Upper lobe of left lung (tissue), 6 donors: Measurements from ENCODE around the gene CLMP. TPM values are rescaled to one million over a fixed set of nuclear protein-coding genes. Genes with fewer than 3 reads are reported as not detected.
A peak's percentile ranks its signal among the peaks of the same experiment; 100 is the strongest.

ENCODE experiments used
- ATAC-seq, 2 donors: fragments of 200-7000 bp; cut with Tn5 transposase; one replicate each; pipeline ENCODE4 v1.9.1; 2022; ENCODE audit warnings: mild to moderate bottlenecking in 2 of 2, moderate library complexity in 2 of 2; ENCODE audit not compliant: low FRiP score in 2 of 2
- DNase-seq, 2 donors: peaks; one replicate each; pipeline ENCODE4 v3.0.0-alpha.2; 2019 to 2020
- H3K27ac ChIP-seq, 4 donors: fragments of 200-600 bp; sonication (generic); one replicate each; pipeline ENCODE4 v1.5.1; 2016 to 2019
- H3K27me3 ChIP-seq, 4 donors: fragments of 200-600 bp; sonication (generic); one replicate each; pipeline ENCODE4 v1.5.1; 2017 to 2019
- H3K36me3 ChIP-seq, 4 donors: fragments of 200-600 bp; sonication (generic); one replicate each; pipeline ENCODE4 v1.5.1; 2016 to 2019
- H3K4me1 ChIP-seq, 4 donors: fragments of 200-600 bp; sonication (generic); one replicate each; pipeline ENCODE4 v1.5.1; 2018 to 2019
- H3K4me3 ChIP-seq, 4 donors: fragments of 200-600 bp; sonication (generic); one replicate each; pipeline ENCODE4 v1.5.1; 2017 to 2019; ENCODE audit warnings: mild to moderate bottlenecking in 2 of 4, moderate library complexity in 1 of 4
- H3K9me3 ChIP-seq, 4 donors: fragments of 200-600 bp; sonication (generic); one replicate each; pipeline ENCODE4 v1.5.1; 2018 to 2019
- CTCF ChIP-seq, 6 experiments: fragments of 450-650 bp in 4 of 6; fragments of 200-600 bp in 2 of 6; sonication (generic) in 2 of 6; IDR thresholded peaks; one replicate each; pipeline ENCODE4 v1.5.1; 2016 to 2019; ENCODE audit warnings: antibody characterized with exemption in 6 of 6
- EP300 ChIP-seq, 4 donors: sonication (generic); formaldehyde crosslinking; IDR thresholded peaks; one replicate each; pipeline ENCODE4 v1.5.1; 2017; ENCODE audit warnings: antibody characterized with exemption in 4 of 4, control low read depth in 2 of 4
- POLR2A ChIP-seq, 4 donors: fragments of 450-650 bp; IDR thresholded peaks; one replicate each; pipeline ENCODE4 v1.5.1; 2016 to 2017; ENCODE audit warnings: antibody characterized with exemption in 4 of 4, mild to moderate bottlenecking in 2 of 4
- POLR2AphosphoS5 ChIP-seq, 2 donors: sonication (generic); formaldehyde crosslinking; IDR thresholded peaks; one replicate each; pipeline ENCODE4 v1.5.1; 2017; ENCODE audit warnings: antibody characterized with exemption in 2 of 2
- WGBS, 2 donors: methylation state at CpG; one replicate each; pipeline ENCODE4 v1.1.5; 2017 to 2018; 5-methylcytosine and 5-hydroxymethylcytosine counted together
- total RNA-seq, 6 donors: library from RNA; depleted of rRNA in 4 of 6; stranded (reverse); fragments of >200 nt in 4 of 6; gene quantifications; one replicate each; pipeline versions ENCODE4 v1.1.0 to v1.2.1, GENCODE V29; 2016 to 2021
- donor health status: DM: no; HTN: no; CAD: no; lungs with moderate emphysema.
- donor health status: DM: no; HTN: yes; CAD: no; lungs with severe emphysema.

CLMP gene
- total RNA-seq, 6 donors from 2014 or later, result 6.0 to 23.4 (median 15.3) TPM

GRCh38 chr11:123178186-123178585 lies 16.9 kb downstream of the CLMP start:
- TF ChIP-seq EP300 (IDR thresholded peaks at IDR 0.05), result no peak
- TF ChIP-seq POLR2AphosphoS5 (IDR thresholded peaks at IDR 0.05), result no peak
- TF ChIP-seq CTCF (IDR thresholded peaks at IDR 0.05), result no peak
- no peak for TF ChIP-seq POLR2A (IDR thresholded peaks at IDR 0.05)
- no peak overlapping the region for H3K27ac ChIP-seq
- H3K27me3 ChIP-seq, result no peaks in the 10 kb centered on the region
- ATAC-seq (no peak), DNase-seq (no peak)
- WGBS, 2 donors, result 86 to 91% methylated on average over 1 of the region's 1 CpG
- no peaks in the 10 kb centered on the region for H3K36me3 ChIP-seq
- H3K9me3 ChIP-seq, result no peaks in the 10 kb centered on the region
- H3K4me3 ChIP-seq, result no peak overlapping the region
- peaks cover 7 to 20% (median 12%) of the 10 kb centered on the region in 4 donors for H3K4me1 ChIP-seq

GRCh38 chr11:123176785-123177184 lies 18.3 kb downstream of the CLMP start:
- peaks cover 7 to 20% (median 12%) of the 10 kb centered on the region in 4 donors for H3K4me1 ChIP-seq
- no peaks in the 10 kb centered on the region for H3K36me3 ChIP-seq
- no peak for DNase-seq
- 77 to 81% methylated on average over 2 of the region's 2 CpGs for WGBS, 2 donors
- no peak for TF ChIP-seq EP300 (IDR thresholded peaks at IDR 0.05)
- no peak for TF ChIP-seq POLR2AphosphoS5 (IDR thresholded peaks at IDR 0.05)
- no peak for TF ChIP-seq CTCF (IDR thresholded peaks at IDR 0.05)
- no peak for TF ChIP-seq POLR2A (IDR thresholded peaks at IDR 0.05)
- no peaks in the 10 kb centered on the region for H3K9me3 ChIP-seq
- H3K27ac ChIP-seq, result no peak overlapping the region
- no peak for ATAC-seq
- no peaks in the 10 kb centered on the region for H3K27me3 ChIP-seq
- no peak overlapping the region for H3K4me3 ChIP-seq

GRCh38 chr11:123174196-123175183 lies 20.6 kb downstream of the CLMP start:
- Histone ChIP-seq H3K27ac (peak overlapping the region in 3 of 4 donors; percentile 27 to 37 (median 30)), H3K4me3 (no peak overlapping the region), H3K27me3 (no peaks in the 10 kb centered on the region), H3K9me3 (no peaks in the 10 kb centered on the region), H3K4me1 (peaks cover 7 to 14% (median 9%) of the 10 kb centered on the region in 4 donors), H3K36me3 (no peaks in the 10 kb centered on the region)
- ATAC-seq (peak in 1 of 2 donors; percentile 82), DNase-seq (peak in 1 of 2 donors; percentile 50)
- TF ChIP-seq POLR2AphosphoS5 (IDR thresholded peaks at IDR 0.05), result peak; percentile 40 to 74
- no peak for TF ChIP-seq POLR2A (IDR thresholded peaks at IDR 0.05)
- TF ChIP-seq EP300 (IDR thresholded peaks at IDR 0.05), result peak in 2 of 4 donors; percentile 43 to 61
- WGBS, 2 donors, result 42 to 49% methylated on average over 7 of the region's 7 CpGs

- Histone ChIP-seq H3K4me3 (no peak overlapping the region), H3K4me1 (peaks cover 7 to 14% (median 9%) of the 10 kb centered on the region in 4 donors), H3K9me3 (no peaks in the 10 kb centered on the region), H3K27ac (peak overlapping the region in 1 of 4 donors; percentile 27), H3K27me3 (no peaks in the 10 kb centered on the region), H3K36me3 (no peaks in the 10 kb centered on the region)
- WGBS, 2 donors, result 86 to 90% methylated on average over 3 of the region's 3 CpGs
- no peak for TF ChIP-seq POLR2AphosphoS5 (IDR thresholded peaks at IDR 0.05)
- TF ChIP-seq EP300 (IDR thresholded peaks at IDR 0.05), result no peak
- no peak for TF ChIP-seq POLR2A (IDR thresholded peaks at IDR 0.05)
- TF ChIP-seq CTCF (IDR thresholded peaks at IDR 0.05), result no peak
- DNase-seq (no peak), ATAC-seq (no peak)
Measured at GRCh38 chr11:123173856-123174186, 21.2 kb downstream of the CLMP start.

- Histone ChIP-seq H3K4me3 (no peak overlapping the region), H3K9me3 (no peaks in the 10 kb centered on the region), H3K36me3 (no peaks in the 10 kb centered on the region), H3K4me1 (peaks cover 7 to 14% (median 9%) of the 10 kb centered on the region in 4 donors), H3K27ac (peak overlapping the region in 1 of 4 donors; percentile 27), H3K27me3 (no peaks in the 10 kb centered on the region)
- no peak for DNase-seq
- peak in 1 of 2 donors; percentile 79 for ATAC-seq
- 73 to 80% methylated on average over 4 of the region's 4 CpGs for WGBS, 2 donors
- TF ChIP-seq POLR2AphosphoS5 (IDR thresholded peaks at IDR 0.05) (no peak), POLR2A (IDR thresholded peaks at IDR 0.05) (no peak), CTCF (IDR thresholded peaks at IDR 0.05) (no peak), EP300 (IDR thresholded peaks at IDR 0.05) (no peak)
Measured at GRCh38 chr11:123173040-123173855, 21.8 kb downstream of the CLMP start.
